SK-N-SH (cell line): Measurements from ENCODE around the gene MLLT3.
A peak's percentile ranks its signal among the peaks of the same experiment; 100 is the strongest.

Experiments
- ELF1 ChIP-seq: IDR thresholded peaks from 2 replicates; pipeline ENCODE4 v1.4.0; 2012
- FOXM1 ChIP-seq: IDR thresholded peaks from 2 replicates; pipeline ENCODE4 v1.4.0; 2012; ENCODE audit warnings: low read depth, mild to moderate bottlenecking
- GABPA ChIP-seq: IDR thresholded peaks from 2 replicates; pipeline ENCODE4 v1.4.0; 2012; ENCODE audit warnings: low read depth, mild to moderate bottlenecking
- PBX3 ChIP-seq: IDR thresholded peaks from 2 replicates; pipeline ENCODE4; 2012
- POLR2AphosphoS5 ChIP-seq: IDR thresholded peaks from 2 replicates; pipeline ENCODE4 v1.6.1; 2012; ENCODE audit warnings: low read depth, low read length
- SIN3A ChIP-seq: IDR thresholded peaks from 2 replicates; pipeline ENCODE4 v1.6.1; 2012; ENCODE audit warnings: low read depth, mild to moderate bottlenecking, low read length, moderate library complexity, borderline replicate concordance
- YY1 ChIP-seq: IDR thresholded peaks from 2 replicates; pipeline ENCODE4 v1.4.0; 2012; ENCODE audit warnings: low read depth, mild to moderate bottlenecking
- TF ChIP-seq, protein P1 (sequence below): fragments of 200-600 bp; sonication (generic); IDR thresholded peaks from 2 replicates; pipeline ENCODE4 v1.6.1; 2017; ENCODE audit warnings: antibody characterized with exemption, mild to moderate bottlenecking, moderate library complexity

DNA sequence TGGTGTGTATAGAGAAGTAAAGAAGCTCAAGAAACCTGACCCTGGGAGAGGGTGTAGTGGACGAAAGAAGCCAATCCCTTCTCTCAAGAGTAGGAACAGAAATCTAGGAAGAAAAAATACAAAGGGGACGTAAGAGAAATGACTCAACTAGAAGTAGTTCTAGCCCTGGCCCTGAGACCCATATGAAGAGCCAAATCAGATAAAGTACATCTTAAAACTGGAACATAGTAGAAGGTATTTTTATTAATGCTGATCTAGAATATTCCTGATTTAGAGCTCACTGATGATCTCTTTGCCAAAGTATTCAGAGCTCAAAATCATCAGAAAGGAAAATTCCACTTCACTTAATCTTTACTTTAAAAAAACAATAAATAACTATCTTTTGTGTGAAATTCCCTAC, 184.8 kb downstream of the MLLT3 start:
- TF ChIP-seq, protein P1, sequence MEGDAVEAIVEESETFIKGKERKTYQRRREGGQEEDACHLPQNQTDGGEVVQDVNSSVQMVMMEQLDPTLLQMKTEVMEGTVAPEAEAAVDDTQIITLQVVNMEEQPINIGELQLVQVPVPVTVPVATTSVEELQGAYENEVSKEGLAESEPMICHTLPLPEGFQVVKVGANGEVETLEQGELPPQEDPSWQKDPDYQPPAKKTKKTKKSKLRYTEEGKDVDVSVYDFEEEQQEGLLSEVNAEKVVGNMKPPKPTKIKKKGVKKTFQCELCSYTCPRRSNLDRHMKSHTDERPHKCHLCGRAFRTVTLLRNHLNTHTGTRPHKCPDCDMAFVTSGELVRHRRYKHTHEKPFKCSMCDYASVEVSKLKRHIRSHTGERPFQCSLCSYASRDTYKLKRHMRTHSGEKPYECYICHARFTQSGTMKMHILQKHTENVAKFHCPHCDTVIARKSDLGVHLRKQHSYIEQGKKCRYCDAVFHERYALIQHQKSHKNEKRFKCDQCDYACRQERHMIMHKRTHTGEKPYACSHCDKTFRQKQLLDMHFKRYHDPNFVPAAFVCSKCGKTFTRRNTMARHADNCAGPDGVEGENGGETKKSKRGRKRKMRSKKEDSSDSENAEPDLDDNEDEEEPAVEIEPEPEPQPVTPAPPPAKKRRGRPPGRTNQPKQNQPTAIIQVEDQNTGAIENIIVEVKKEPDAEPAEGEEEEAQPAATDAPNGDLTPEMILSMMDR, result no peak
- no peak for TF ChIP-seq FOXM1
- TF ChIP-seq YY1, result no peak
- TF ChIP-seq POLR2AphosphoS5, result no peak; the same call in 1 of the 2 replicates
- TF ChIP-seq GABPA, result no peak
- no peak for TF ChIP-seq ELF1
- TF ChIP-seq SIN3A, result no peak
- TF ChIP-seq PBX3, result peak; percentile 33
